HG03064 (cell line): ENCODE data around the gene MMP24OS.

Experiments used
- ATAC-seq: cut with Tn5 transposase; IDR thresholded peaks from one replicate; pipeline ENCODE4 v1.9.1; 2021; ENCODE audit warnings: low read depth; ENCODE audit not compliant: unreplicated experiment

The MMP24OS gene

DNA sequence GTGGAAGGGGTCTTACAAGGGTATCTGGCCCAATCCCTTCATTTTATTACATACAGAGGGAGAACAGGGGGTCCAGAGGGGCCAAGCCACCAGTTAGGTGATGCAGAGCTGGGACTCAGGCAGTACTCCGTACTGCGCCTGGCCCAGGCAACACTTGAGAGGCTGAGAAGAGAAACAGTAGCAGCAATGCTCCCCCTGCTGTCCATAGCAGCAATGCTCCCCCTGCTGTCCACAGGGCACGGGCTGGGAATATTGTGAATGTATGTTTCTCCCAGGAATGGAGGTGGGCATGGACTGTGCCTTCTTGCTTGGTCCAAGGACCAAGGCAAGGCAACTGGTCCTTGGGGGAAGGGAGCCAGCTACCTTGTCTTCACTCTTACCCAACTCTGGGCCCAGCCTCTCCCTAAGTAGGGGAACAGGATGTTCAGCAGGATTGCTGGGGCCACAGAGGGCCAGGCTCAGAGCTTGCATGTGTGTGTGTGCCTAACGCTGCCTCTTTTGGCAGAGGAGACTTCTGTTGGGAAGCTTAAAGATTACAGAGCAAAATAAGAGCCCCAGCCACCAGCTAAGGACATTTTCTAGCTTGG lies 29.1 kb upstream of the MMP24OS start:
- ATAC-seq, result no peak

DNA sequence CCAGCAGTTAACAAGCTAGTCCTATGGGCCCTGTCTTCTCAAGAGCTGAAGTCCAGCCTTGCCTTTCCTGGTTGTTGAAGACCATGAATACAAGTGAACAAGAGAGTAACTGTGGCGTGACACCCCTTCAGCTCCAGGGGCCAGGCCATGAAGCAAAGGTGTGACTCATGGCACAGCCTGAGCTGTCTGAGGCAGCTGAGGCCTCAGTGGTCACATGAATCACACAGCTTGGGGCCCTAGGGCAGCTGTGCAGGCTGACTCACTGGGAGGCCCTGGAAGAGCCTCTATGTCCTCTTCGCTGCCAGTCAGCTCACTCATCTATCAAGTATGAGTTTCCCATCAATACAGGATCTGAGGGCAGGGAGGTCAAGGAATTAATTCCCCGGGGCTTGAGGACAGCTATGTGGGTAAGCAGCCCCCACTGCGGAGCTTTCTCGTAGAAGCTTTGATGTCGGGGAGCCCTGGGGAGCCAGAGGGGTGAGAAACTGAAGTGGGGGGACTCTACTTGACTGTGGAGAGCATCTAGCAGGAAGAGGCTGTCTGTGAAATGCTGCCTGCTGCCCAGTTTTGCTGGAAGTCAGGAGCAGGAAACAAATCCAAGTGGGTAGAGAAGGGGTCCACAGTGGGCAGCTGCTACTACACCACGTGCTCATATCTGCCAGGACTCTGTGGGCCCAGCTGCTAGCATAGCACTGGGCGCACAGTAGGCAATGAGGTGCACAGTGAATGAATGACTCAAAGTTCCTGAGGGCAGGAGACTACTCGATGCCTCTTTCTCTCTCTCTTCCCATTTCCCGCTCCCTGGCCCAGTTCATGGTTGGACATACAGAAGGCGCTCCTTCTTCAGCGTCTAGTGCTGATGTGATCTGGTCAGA lies 28.0 kb upstream of the MMP24OS start:
- no peak for ATAC-seq

DNA sequence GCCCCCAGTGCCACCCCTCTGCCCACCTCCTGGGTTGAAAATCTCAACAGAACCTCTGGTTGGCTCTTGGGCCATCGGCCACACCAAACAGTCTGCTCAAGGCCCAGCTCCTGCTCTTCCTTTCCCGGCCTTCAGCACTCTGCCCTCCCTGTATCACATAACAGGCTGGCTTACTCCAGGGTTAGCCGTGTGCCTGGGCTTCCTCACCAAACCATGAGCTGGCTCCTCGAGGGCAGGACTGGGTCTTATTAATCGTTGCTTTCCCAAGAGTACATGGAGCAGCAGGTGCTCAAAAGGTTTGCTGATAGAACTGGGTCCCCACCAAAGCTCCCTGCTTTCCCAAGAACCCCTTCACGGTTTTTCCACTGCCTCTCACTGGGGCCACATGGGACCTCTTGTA lies 27.0 kb upstream of the MMP24OS start:
- ATAC-seq, result no peak

DNA sequence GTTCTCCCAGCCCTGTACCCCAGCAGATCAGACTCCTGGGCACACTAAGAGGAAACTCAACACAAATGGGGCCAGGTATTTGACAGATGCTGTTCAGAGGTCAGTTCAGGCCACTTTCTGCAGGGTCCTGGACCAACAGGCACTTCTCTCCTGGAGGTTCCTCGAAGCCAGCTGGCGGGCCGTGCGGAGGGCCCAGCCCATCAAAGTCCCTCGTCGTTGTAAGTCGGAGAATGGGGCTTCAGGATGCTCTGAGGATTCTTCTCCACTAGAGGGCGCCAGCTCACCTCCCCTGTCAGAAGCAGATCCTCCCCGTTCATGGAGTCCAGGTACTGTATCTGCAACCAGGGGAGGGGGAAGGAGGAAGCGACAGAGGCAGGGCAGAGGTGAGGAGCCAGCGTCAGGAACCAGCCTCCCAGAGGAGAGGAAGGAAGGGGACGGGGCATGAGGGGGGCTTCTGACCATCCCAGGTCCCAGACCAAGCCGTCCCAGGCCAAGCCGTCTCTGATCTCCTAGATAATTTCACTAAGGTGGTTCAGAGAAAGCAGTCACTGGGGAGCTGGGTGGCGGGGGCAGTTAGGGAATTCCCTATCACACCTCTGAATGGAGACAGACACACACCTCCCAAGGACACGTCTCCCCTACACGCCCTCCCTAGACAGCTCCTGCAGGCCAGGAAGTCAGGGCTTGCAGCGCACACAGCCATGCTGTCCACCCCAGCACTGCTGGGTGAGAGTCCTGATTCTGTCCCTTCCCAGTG lies 26.0 kb upstream of the MMP24OS start:
- ATAC-seq, result no peak

DNA sequence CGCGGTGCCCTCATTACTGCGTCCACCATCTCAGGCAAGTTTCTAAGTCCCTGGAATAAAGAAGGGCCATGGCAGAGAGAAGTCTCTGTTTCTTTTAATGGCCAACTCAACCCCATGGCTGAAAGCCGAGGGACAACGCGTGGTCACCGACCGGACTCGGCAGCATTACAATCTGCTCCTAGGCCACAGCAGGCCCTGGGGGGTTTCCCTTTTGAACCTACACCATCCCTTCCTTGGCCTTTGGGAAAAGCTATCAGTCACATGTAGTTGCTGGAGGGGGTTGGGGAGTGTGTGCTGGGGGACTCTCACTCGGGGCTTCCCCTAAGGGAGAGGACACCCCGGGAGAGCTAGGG lies 25.4 kb upstream of the MMP24OS start:
- no peak for ATAC-seq

DNA sequence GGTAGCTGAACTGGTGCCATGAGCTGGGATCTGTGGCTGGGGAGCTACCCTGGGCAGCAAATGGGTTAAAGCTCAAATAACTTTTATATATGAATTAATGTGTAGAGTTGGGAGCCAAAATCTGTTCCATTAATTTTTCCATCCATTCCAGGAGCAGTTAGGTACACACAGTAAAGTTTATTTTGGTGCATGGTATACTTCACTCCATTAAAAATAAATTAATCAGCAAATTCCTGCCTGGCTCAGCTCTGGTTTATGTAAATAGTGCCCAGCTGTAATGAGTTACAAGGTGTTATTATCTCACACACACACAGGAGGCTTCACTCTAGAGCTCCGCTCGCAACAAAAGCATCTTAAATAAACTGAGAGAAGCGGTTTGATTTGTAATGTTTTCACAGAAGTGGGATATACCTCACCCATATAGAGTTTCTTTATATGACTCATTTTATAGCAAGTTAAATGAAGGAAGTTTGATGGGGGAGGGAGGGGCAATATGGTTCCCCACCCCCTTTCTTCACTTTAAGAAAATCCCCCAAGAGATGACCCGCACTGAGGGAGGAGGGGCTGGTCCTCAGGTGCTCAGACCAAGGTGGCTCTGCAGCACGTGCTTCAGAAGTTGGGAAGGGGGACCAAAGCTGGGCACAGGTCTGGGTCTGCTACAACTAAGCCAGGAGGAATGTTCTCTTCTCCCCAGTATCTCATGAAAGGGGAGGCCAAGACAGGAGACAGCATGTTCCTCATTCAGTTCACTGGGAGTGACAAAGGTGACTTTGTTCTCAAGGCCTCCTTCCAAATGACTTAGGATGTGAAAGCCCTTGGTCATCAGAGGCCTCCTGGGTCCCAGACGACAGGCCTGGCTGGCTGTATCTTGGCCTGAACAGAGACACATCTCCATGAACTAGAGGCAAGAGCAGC lies 24.8 kb upstream of the MMP24OS start:
- ATAC-seq, result no peak

DNA sequence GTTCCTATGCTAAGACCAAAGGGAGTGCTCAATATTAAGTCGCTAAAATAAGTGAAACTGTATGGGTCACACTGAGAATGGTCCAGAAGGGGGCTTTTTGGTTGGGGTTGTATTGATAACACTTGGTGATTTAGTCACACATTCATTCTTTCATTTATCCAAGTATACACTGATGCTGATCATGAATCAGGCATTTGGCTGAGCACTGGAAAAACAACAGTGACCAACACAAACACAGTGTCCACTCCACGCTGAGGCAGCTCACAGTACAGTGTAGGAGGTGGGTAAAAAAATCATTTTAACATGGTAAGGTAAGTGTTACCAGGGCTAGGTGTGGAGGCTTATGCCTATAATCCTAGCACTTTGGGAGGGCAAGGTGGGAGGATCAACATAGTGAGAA lies 23.5 kb upstream of the MMP24OS start:
- no peak for ATAC-seq

DNA sequence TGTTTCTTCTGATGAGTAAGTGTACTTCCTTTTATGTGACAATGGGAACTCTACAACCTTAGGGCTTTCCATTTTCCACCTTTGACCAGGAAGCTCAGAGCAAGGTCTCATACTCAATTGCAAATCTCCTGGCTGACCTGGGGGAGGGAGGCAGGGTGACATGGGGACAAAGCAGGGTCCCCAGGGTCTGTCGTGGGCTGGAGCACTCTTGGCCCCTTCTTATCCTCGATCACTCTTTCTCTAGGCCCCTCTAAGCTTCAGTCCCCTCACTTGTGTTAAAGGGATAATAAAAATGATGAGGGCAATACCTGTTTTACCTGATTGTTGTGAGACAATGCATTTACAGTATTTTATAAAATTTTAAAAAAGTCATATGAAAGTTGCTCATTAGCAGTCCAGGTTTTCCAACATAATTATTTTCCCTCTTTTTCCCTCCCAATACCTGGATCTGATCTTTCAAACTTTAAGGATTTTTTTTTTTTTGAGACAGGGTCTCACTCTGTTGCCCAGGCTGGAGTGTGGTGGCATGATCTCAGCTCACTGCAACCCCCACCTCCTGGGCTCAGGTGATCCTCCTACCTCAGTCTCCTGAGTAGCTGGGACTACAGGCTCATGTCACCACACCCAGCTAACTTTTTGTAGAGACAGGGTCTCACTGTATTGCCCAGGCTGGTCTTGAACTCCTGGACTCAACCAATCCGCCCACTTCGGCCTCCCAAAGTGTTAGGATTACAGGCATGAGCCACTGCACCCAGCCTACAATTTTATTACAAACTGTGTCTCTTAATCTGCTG lies 22.7 kb upstream of the MMP24OS start:
- ATAC-seq, result no peak

DNA sequence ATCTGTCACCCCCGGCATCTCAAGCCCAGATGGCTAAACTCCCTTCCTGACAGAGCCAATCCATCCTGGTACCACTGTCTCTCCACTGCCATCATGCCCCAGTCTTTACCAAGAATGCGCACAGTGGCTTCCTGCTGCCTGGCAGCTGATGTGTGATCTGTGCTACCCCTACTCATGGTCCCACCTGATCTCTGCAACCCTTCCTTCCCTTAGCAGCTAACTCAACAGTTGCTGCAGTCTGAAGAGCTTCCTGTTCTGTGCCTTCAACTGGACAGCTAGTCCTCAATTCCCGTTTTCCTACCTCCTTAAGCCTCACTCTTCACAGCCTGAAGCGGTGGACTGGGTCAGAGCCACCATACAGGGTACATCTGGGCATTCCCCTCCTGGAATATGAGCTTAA lies 21.9 kb upstream of the MMP24OS start:
- ATAC-seq, result no peak

DNA sequence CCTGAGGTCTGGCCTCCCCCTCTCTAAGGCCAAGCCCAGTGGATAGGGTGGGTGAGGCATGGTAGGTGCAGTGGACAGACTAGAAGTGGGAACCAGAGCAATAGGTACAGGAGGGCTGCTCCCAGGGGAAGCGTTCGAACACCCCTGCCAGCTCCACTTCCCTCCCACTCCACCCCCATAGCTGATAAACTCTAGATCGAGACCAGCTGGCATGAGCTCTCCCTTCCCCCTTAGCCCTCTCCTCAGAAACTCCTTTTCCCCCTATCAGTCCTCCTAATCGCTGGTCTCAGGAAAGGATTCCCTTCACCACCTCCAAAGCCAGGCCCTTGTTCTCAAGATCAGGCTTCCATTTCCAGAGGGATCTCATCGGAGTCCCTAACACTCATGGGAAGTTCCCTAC lies 20.3 kb upstream of the MMP24OS start:
- no peak for ATAC-seq

DNA sequence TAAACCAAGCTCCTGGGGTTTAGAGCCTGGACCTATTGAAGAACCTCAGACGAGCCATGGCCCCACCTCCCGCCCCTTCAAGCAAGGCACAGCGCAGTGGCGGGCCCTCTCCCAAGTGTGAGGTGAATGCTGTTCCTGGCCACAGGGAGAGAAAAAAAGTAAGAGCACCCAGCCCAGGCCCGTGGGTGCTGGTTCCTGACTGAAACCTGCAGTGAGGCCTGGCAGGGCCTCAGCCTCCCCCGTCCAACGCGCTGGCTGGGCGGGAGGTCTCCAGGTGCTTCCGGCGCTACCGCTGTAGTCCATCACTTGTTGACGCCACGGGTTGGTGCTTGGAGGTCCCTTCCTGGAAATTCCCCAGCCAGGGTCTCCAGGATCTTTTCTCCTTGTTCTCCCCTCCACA lies 19.8 kb upstream of the MMP24OS start:
- no peak for ATAC-seq

DNA sequence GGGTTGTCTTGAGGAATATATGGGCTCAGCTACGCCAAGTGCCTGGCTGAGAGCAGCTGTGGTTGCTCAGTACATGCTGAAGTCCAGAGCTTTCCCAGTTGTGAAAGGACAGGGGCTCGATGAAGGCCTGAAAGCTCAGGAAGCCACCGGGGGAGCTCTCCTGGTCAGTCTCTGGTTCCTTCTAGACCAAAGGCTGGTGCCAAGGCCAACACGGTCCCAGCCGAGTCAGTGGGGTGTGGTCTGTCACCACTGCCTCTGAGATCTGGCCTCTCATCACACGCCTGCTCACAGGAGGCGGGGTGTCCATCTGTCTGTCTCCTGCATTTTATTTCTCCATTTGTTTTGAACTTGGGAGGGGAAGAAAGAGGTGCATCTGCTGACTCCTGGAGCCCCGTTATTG lies 19.2 kb upstream of the MMP24OS start:
- ATAC-seq, result no peak

DNA sequence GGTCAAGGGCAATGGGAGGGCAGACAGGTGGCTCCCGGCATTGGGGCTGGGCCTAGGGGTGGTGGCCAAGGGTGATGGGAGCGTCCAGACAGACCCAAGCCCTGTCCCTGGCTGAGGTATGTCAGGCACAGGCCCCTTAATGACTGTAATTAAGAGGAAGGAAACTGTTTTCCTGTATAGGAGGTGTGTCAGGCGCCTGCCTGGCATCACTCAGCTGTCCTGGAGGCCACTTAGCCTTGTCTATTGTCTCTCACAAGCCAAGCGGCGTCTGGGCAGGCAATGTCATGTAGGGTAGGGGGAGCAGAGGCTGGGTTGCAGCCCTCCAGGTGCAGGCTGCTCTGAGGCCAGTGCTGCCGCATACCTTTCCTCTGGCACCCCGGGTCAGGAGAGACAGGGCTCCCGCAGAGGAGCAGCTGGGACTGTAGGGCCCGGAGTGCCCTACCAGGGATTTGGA lies 18.2 kb upstream of the MMP24OS start:
- no peak for ATAC-seq

DNA sequence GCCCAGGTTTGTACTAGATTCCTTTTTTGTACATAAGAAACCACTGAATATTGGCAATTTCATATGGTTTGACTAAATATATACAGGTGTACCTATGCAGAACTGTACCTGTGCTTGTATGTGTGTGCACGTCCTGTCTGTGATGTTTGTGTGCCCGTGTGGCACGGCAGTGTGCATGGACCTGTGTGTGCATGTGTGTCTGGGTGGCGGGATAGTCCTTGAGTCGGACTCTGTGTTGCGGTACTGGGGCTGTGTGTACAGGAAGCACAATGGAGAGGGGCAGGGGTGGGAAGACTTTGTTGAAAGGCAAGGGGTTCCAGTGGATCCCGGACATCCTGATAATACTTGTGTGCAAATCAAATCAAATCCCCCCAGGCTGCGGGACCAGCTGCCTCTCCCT lies 17.8 kb upstream of the MMP24OS start:
- no peak for ATAC-seq

DNA sequence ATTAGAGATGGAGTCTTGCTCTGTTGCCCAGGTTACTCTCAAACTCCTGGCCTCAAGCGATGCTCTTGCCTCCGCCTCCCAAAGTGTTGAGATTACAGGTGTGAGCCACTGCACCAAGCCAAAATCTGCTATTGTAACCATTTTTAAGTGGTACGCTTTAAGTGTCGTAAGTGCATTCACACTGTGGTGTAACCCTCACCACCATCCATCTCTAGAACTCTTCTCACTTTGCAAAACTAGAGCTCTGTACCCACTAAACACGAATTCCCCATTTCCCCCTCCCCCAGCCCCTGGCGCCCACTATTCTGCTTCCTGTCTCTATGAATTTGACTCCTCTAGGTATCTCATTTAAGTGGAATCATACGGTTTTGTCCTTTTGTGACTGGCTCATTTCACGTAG lies 17.1 kb upstream of the MMP24OS start:
- no peak for ATAC-seq

DNA sequence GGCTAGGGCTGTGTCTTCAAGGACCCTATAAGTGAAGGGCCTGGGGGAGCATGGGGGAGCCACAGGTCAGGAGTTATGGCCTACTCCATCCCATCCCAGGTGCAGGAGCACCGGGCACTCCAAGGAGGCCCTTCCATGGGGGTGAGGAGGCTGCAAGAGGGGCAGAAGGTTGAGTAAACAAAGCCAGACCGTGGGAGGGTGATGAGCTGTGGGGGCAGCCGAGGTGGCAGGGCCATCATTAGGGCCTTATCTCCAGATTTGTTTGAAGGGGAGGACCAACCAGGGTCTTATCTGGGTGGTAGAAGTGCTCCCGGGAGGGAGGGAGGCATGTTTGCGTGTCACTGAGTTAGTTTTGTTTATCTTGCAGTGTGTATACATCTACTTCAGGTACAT lies 16.4 kb upstream of the MMP24OS start:
- ATAC-seq, result no peak

DNA sequence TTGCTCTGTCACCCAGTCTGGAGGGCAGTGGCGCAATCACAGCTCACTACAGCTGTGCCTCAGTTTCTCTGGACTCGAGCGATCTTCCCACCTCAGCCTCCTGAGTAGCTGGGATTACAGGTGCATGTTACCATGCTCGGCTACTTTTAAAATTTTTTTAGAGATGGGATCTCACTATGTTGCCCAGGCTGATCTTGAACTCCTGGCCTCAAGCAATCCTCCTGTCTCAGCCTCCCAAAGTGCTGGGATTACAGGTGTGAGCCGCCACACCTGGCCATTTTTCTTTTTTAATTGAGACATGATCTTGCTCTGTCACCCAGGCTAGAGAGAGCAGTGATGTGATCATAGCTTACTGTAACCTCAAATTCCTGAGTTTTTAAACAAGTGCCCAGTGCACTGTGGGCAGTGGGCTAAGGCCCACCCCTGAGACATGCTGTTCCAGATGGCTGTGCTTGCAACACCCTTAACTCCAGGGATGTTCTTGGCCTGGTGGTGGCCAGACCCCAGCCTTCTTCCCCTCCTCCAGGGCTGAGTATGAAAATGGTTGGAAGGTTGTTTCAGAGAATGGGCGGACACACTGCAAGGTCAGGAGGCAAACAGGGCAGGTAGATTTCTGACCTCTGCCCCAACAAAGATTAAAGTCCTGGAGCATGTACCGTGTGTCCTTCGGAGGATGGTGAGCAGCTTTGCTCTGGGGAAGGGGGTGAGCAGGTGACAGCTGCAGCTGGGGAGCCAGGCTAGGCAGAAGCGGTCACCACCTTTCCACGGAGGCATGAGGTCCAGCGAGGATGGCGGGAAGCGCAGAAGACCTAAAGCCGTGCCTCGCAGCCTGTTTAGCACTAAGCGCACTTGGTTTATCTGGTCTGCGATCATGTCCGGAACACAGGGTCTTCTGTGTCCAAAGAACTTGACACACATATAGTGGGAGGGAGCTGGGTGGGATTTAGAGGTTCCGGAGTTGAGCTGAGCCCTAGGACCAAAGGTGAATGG lies 15.7 kb upstream of the MMP24OS start:
- ATAC-seq, result no peak

DNA sequence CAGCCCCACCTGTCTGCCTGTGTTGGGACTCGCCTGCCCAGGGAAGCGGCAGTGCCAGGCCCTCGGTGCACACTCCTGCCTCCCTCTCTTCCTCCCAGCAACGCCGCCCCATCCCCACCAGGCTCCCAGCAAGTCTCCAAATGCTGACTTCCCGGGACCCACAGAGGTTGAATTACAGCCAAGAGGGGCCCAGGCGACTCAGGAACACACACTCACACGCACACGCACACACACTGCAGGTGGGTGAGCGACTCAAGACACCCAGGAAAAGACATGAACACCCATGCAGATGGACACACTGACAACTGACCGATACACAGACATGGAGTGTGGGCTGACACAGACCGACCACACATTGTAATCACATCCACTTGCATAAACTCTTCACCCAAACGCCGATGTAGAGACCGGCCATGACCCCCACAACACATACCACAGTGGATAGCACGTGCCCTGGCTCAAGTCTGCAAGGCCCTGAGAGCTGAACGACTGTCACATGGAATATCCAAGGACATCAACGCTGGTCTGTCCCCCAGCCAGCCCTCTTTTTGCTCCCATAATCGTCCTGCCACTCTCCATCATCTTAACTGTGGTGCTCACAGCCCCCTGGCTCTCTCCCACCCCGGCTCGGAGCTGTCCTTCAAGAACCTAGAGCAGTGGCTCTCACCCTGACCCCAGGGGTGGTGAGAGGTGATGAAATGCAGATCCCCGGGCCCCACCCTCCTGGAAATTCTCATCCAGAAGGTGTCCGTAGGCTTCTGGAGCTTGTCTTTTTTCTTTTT lies 14.8 kb upstream of the MMP24OS start:
- ATAC-seq, result no peak
